GM13976 (cell line): ENCODE measurements around the gene RIN3.

ENCODE experiments used
- DNase-seq: peaks from one replicate; pipeline ENCODE4 v3.0.0; 2012; ENCODE audit warnings: low spot score
- in situ Hi-C: fragments of 300-500 bp; cut with MboI; formaldehyde crosslinking; loops from one replicate; pipeline ENCODE4 v1.12.0; 2022; ENCODE audit warnings: low sequenced_read_pairs, mixed read lengths, inconsistent platforms; ENCODE audit not compliant: unreplicated experiment
- TF ChIP-seq, protein P1 (sequence below): IDR thresholded peaks from 2 replicates; pipeline ENCODE4 v1.5.1; 2012; ENCODE audit warnings: borderline replicate concordance, mild to moderate bottlenecking; ENCODE audit not compliant: insufficient read depth; ENCODE audit errors: extremely low read depth, missing control alignments, control extremely low read depth

Gene RIN3

DNA sequence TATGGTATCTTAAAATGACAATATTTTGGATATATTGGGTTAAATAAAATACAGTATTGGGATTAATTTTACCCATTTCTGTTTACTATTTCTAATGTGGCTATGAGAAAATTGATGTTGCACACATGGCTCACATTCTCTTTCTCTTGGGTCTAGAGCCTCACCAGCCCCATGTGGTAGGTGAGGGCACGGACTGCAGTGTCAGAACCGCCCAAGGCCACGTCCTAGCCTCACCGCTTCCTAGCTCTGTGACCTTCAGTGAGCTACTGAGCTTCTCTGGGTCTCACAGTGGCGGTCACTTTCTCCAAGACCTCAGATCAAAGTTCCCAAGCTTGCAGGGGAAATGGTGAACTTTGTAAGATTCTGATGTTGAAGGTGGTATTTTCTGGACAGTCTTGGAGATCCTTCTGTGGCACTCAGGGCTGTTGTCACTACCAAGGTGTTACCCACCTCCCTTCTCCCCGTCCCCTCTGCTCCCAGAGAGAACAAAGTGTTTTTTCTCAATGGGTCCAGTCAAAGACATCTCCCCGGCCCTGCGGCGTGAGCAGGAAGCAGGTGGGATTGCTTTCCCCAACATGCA lies 87.6 kb downstream of the RIN3 start:
- no peak for DNase-seq
- TF ChIP-seq, protein P1, sequence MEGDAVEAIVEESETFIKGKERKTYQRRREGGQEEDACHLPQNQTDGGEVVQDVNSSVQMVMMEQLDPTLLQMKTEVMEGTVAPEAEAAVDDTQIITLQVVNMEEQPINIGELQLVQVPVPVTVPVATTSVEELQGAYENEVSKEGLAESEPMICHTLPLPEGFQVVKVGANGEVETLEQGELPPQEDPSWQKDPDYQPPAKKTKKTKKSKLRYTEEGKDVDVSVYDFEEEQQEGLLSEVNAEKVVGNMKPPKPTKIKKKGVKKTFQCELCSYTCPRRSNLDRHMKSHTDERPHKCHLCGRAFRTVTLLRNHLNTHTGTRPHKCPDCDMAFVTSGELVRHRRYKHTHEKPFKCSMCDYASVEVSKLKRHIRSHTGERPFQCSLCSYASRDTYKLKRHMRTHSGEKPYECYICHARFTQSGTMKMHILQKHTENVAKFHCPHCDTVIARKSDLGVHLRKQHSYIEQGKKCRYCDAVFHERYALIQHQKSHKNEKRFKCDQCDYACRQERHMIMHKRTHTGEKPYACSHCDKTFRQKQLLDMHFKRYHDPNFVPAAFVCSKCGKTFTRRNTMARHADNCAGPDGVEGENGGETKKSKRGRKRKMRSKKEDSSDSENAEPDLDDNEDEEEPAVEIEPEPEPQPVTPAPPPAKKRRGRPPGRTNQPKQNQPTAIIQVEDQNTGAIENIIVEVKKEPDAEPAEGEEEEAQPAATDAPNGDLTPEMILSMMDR: no peak
- in situ Hi-C loops: no loop called here

DNA sequence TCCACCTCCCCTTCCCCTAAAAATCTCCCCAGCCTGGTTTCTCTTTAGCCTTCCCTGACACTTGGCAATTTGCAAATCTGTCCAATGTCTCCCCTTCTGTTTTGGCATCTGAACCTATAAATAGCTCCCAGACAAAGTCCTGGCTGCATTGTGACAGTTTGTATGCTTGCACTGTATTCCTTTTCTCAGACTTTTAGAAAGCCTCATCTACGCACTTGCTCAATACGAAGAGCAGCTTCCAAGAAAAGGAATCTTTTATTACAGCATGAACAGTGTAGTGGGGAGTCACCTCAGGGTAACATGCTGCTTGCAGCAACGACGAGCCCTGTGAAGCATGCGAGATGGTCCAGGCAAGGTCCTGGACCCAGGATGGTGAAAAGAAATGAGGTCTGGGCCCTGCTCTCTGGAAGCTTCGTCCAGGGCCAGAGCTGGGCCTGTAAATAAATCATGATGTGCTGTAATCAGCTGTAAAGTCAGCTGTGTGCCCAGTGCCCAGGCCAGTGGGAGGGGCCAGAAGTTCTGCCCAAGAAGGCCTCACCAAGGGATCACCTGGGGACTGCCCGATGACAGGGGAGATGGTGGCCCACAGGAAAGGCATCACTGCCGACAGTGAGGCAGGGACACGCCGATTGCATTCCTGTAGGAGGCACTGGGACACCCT lies 88.3 kb downstream of the RIN3 start:
- DNase-seq: no peak
- in situ Hi-C loops: no loop called here
- TF ChIP-seq, protein P1: no peak

DNA sequence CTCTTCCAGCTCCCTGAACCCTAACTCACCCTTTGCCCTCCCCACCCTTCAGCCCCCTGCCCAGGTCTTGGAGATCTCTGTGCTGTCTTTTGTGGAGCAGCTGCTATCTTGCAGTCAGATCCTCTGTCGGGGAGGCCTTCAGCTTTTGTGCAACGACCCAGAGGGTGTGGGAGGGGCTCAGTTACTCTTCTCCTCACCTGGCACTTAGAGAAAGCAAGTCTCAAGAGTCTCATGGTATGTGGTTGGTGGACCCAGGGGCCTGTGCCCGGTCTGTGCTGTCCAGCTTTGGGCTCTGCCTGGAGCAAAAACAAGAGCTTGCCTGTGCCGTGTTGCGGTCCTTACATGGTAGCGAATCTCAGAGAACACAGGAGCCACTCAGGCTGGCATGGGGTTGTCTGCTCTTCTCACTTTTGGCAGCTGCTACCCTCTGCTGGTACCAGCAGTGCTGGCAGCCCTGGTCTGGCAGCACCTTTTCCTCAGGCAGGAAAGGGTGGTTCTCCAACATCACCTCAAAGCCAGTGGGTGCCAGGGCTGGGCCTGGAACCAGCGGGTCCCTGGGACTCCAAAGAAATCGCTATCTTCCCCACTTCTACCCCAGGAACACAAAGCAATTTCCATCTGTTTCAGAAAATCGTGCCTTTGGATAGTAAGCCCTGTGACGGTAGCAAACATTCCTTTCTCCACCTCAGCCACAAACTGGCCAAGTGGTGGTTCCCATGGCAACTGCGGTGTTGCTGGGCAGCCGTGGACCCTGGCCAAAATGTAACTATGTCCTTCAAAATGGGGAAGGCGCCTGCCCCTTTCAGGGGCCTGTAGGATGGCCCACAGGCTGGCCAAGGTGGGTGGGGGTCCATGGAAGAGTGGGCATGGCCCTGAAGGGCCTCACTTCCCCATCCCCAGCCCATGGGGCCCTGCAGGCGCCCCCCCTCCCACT lies 90.0 kb downstream of the RIN3 start:
- TF ChIP-seq, protein P1: no peak
- no peak for DNase-seq
- in situ Hi-C loops: no loop called here

DNA sequence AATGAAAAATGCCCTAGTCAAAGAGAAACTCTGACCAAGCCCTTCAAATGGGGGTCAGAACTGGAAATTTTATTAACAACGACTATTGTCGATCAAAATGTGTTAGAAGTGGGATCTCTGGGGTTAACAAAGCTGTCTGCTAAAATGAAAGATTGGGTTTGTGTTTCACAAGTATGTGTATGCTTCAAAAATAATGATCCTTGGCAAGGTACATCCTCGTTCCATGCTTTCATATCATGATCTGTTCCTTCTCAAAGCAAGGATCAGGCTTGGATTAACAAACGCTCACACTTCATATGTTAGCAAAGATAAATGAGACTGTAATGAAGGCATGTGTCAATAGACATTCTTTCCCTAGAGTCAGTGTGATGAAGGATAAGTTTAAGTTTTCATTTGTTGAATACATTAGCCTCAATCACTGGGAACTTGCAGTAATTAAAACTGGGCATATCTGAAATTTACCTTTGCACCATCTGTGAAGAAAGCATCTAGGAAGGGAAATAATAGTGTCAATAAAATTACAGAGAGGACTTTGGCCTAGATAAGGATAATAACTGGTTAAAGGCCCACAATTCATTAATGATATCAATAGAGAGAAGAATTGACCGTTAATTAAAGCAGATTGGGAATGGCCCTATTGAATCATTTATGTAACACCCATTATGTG lies 91.8 kb downstream of the RIN3 start:
- TF ChIP-seq, protein P1: no peak
- DNase-seq: no peak
- in situ Hi-C loops: no loop called here

DNA sequence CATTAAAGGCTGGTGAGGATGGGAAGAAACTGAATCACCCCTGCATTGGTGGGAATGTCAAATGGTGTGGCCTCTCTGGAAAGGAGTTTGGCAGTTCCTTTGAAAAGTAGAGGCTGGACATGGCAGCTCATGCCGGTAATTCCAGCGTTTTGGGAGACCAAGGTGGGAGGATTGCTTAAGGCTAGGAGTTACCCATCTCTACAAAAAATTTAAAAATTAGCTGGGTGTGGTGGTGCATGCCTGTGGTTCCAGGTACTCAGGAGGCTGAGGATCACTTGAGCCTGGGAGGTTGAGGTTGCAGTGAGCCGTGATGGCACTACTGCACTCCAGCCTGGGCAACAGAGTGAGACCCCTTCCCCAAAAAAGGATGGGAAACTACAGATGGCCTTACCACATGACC lies 93.7 kb downstream of the RIN3 start:
- in situ Hi-C loops: no loop called here
- DNase-seq: no peak
- TF ChIP-seq, protein P1: no peak
